A673 (cell line): ENCODE data around the gene VTCN1. TPM values are rescaled to one million over a fixed set of nuclear protein-coding genes. Genes with fewer than 3 reads are reported as not detected.

ENCODE experiments used
- BruUV-seq: library from RNA; stranded (reverse); fragments of 400-500 nt; replicated peaks from 2 replicates; lab custom pipeline; 2021; lab: Mats Ljungman, UMichigan
- CTCF ChIA-PET: fragments of 300-600 bp; sonication (Branson Sonifier 250); formaldehyde crosslinking; loops from one replicate; lab custom pipeline; 2022; ENCODE audit warnings: antibody characterized with exemption; lab: Charles Lee
- POLR2A ChIA-PET: fragments of 300-600 bp; sonication (Branson Sonifier 250); formaldehyde crosslinking; loops from one replicate; lab custom pipeline; 2022; ENCODE audit warnings: antibody characterized with exemption; ENCODE audit not compliant: low non-redundant PET; lab: Charles Lee
- DNase-seq: peaks from one replicate; pipeline ENCODE4 v3.0.0-alpha.2; 2015; ENCODE audit warnings: low spot score
- H3K27ac ChIP-seq: fragments of 200-600 bp; sonication (generic); 2 replicates; pipeline ENCODE4 v1.5.1; 2016; ENCODE audit warnings: mixed run types, low read depth, mild to moderate bottlenecking, mixed read lengths, antibody characterized with exemption, low read length; ENCODE audit not compliant: poor library complexity, severe bottlenecking
- H3K27me3 ChIP-seq: fragments of 200-600 bp; sonication (generic); replicated peaks from 2 replicates; pipeline ENCODE4 v1.6.1; 2017; ENCODE audit warnings: mixed run types, low read depth, mild to moderate bottlenecking, mixed read lengths, antibody characterized with exemption, low read length; ENCODE audit not compliant: insufficient read depth, poor library complexity
- H3K36me3 ChIP-seq: fragments of 200-600 bp; sonication (generic); 2 replicates; pipeline ENCODE4 v1.6.1; 2016; ENCODE audit warnings: mixed run types, mild to moderate bottlenecking, mixed read lengths, antibody characterized with exemption, low read length; ENCODE audit not compliant: insufficient read depth, poor library complexity, severe bottlenecking
- H3K4me1 ChIP-seq: fragments of 200-600 bp; sonication (generic); 2 replicates; pipeline ENCODE4 v1.6.1; 2017; ENCODE audit warnings: mixed run types, mild to moderate bottlenecking, mixed read lengths, antibody characterized with exemption, low read length; ENCODE audit not compliant: insufficient read depth, poor library complexity, severe bottlenecking
- H3K4me3 ChIP-seq: fragments of 200-600 bp; sonication (generic); 2 replicates; pipeline ENCODE4 v1.5.1; 2016; ENCODE audit warnings: low read depth, mixed run types, mild to moderate bottlenecking, mixed read lengths, low read length; ENCODE audit not compliant: poor library complexity, severe bottlenecking
- H3K9me3 ChIP-seq: fragments of 200-600 bp; sonication (generic); 2 replicates; pipeline ENCODE4 v1.6.1; 2016; ENCODE audit warnings: mixed run types, low read depth, mild to moderate bottlenecking, mixed read lengths, antibody characterized with exemption, low read length; ENCODE audit not compliant: poor library complexity, severe bottlenecking
- EZH2 ChIP-seq: fragments of 200-600 bp; sonication (generic); IDR thresholded peaks from 2 replicates; pipeline ENCODE4 v1.6.1; 2017; ENCODE audit warnings: borderline replicate concordance, low read depth, mild to moderate bottlenecking, mixed read lengths, antibody characterized with exemption, low read length; ENCODE audit not compliant: poor library complexity, severe bottlenecking
- intact Hi-C: fragments of 100-400 bp; cut with micrococcal nuclease; formaldehyde crosslinking; loops from one replicate; pipeline ENCODE4 v1.10.0; 2022; ENCODE audit not compliant: unreplicated experiment
- total RNA-seq: library from RNA; stranded (reverse); gene quantifications from 2 replicates; pipeline ENCODE4 v1.2.3, GENCODE V29; 2021
- TF ChIP-seq, protein P1 (sequence below): fragments of 300-800, 200-600 bp; sonication (generic); conservative IDR thresholded peaks from 2 replicates; pipeline ENCODE4 v1.5.1; 2017; ENCODE audit warnings: low read depth, mild to moderate bottlenecking, antibody characterized with exemption, low read length, moderate library complexity, mixed read lengths

VTCN1 gene
- total RNA-seq, 1 experiment from 2014 or later, result not detected

DNA sequence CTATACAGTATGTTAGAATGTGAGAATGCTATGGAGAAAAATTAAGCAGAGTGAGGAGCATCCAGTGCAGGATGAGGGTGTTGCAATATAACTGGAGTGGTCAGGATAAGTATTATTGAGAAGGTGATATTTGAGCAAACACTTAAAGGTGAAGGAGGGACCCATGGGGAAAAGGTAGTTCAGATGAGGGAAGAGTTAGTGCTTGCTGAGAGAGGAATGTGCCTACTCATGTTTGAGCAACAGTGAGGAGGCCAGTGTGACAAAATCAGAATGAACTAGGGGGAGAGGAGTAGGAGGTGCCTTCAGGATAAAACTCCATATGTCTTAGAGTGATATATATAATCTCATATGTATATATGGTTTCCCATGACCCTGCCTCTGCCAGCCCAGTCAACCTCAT, 82.9 kb downstream of the VTCN1 start:
- no peak overlapping the region for H3K27ac ChIP-seq
- TF ChIP-seq, protein P1, sequence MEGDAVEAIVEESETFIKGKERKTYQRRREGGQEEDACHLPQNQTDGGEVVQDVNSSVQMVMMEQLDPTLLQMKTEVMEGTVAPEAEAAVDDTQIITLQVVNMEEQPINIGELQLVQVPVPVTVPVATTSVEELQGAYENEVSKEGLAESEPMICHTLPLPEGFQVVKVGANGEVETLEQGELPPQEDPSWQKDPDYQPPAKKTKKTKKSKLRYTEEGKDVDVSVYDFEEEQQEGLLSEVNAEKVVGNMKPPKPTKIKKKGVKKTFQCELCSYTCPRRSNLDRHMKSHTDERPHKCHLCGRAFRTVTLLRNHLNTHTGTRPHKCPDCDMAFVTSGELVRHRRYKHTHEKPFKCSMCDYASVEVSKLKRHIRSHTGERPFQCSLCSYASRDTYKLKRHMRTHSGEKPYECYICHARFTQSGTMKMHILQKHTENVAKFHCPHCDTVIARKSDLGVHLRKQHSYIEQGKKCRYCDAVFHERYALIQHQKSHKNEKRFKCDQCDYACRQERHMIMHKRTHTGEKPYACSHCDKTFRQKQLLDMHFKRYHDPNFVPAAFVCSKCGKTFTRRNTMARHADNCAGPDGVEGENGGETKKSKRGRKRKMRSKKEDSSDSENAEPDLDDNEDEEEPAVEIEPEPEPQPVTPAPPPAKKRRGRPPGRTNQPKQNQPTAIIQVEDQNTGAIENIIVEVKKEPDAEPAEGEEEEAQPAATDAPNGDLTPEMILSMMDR, result no peak
- TF ChIP-seq EZH2, result no peak
- intact Hi-C loops, result no loop called here
- H3K4me1 ChIP-seq, result no peaks in the 10 kb centered on the region
- H3K4me3 ChIP-seq, result no peak overlapping the region
- ChIA-PET CTCF (interaction anchor here (2.1 kb wide), 1 partner anchor 157 kb away, joined by 18 read pairs; no protein-coding TSS in a partner anchor), POLR2A (no interaction called here)
- H3K9me3 ChIP-seq, result no peaks in the 10 kb centered on the region
- peaks cover 8% of the 10 kb centered on the region for H3K27me3 ChIP-seq
- H3K36me3 ChIP-seq, result no peaks in the 10 kb centered on the region
- DNase-seq, result no peak
- no TSS peak for BruUV-seq

GRCh38 chr1:117124661-117125060, 86.1 kb downstream of the VTCN1 start:
- Histone ChIP-seq H3K27ac (no peak overlapping the region), H3K4me1 (no peaks in the 10 kb centered on the region), H3K9me3 (no peaks in the 10 kb centered on the region), H3K4me3 (no peak overlapping the region), H3K27me3 (peaks cover 8% of the 10 kb centered on the region), H3K36me3 (no peaks in the 10 kb centered on the region)
- DNase-seq, result no peak
- intact Hi-C loops, result loop anchor here (5.0 kb wide), 1 partner anchor 57 kb away; no protein-coding TSS in a partner anchor
- ChIA-PET CTCF (no interaction called here), POLR2A (no interaction called here)
- no TSS peak for BruUV-seq
- TF ChIP-seq, protein P1, result no peak
- no peak for TF ChIP-seq EZH2

GRCh38 chr1:117123274-117123673, 87.5 kb downstream of the VTCN1 start:
- no peaks in the 10 kb centered on the region for H3K36me3 ChIP-seq
- intact Hi-C loops, result loop anchor here (5.0 kb wide), 1 partner anchor 56 kb away; no protein-coding TSS in a partner anchor
- no peaks in the 10 kb centered on the region for H3K4me1 ChIP-seq
- no peak for DNase-seq
- TF ChIP-seq, protein P1, result no peak
- no peak for TF ChIP-seq EZH2
- no peak overlapping the region for H3K4me3 ChIP-seq
- H3K27me3 ChIP-seq, result peaks cover 8% of the 10 kb centered on the region
- POLR2A ChIA-PET, result interaction anchor here (0.6 kb wide), 1 partner anchor 360 kb away, joined by 3 read pairs; no protein-coding TSS in a partner anchor
- BruUV-seq, result no TSS peak
- H3K9me3 ChIP-seq, result no peaks in the 10 kb centered on the region
- no peak overlapping the region for H3K27ac ChIP-seq
- CTCF ChIA-PET, result no interaction called here
